Measurements from ENCODE around the gene BCO1.

The BCO1 gene

GRCh38 chr16:81242977-81243618 is 4.6 kb downstream of the BCO1 start (continued):
- TF ChIP-seq, protein P1, sequence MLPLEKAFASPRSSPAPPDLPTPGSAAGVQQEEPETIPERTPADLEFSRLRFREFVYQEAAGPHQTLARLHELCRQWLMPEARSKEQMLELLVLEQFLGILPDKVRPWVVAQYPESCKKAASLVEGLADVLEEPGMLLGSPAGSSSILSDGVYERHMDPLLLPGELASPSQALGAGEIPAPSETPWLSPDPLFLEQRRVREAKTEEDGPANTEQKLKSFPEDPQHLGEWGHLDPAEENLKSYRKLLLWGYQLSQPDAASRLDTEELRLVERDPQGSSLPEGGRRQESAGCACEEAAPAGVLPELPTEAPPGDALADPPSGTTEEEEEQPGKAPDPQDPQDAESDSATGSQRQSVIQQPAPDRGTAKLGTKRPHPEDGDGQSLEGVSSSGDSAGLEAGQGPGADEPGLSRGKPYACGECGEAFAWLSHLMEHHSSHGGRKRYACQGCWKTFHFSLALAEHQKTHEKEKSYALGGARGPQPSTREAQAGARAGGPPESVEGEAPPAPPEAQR (tag by site-specific recombination; IDR thresholded peaks at IDR 0.05) = no peak
- TF ChIP-seq PATZ1 (tag by site-specific recombination; IDR thresholded peaks at IDR 0.05) (no peak), ZBTB6 (tag by site-specific recombination; IDR thresholded peaks at IDR 0.05) (no peak), ZBTB7A (tag by site-specific recombination; IDR thresholded peaks at IDR 0.05; ENCODE audit: low read depth) (no peak), BCL11A (tag by site-specific recombination; IDR thresholded peaks at IDR 0.05; ENCODE audit: low read depth) (no peak), ZNF223 (tag by site-specific recombination; IDR thresholded peaks at IDR 0.05) (no peak)
- TF ChIP-seq, protein P2, sequence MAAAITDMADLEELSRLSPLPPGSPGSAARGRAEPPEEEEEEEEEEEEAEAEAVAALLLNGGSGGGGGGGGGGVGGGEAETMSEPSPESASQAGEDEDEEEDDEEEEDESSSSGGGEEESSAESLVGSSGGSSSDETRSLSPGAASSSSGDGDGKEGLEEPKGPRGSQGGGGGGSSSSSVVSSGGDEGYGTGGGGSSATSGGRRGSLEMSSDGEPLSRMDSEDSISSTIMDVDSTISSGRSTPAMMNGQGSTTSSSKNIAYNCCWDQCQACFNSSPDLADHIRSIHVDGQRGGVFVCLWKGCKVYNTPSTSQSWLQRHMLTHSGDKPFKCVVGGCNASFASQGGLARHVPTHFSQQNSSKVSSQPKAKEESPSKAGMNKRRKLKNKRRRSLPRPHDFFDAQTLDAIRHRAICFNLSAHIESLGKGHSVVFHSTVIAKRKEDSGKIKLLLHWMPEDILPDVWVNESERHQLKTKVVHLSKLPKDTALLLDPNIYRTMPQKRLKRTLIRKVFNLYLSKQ (tag by site-specific recombination; IDR thresholded peaks at IDR 0.05; ENCODE audit: borderline replicate concordance) = no peak

- no peak overlapping the region for H3K27ac ChIP-seq (ENCODE audit: extremely low read depth, low read depth, low read length)
- POLR2A ChIA-PET = no interaction called here
- H3K36me3 ChIP-seq (ENCODE audit: control insufficient read depth in 2 of 2, insufficient read depth in 1 of 2, low read length in 2 of 2) = no peaks in the 10 kb centered on the region
- TF ChIP-seq ZSCAN23 (tag by site-specific recombination; IDR thresholded peaks at IDR 0.05) = no peak
- no peak for TF ChIP-seq PBX3 (CRISPR knock-in tag; IDR thresholded peaks at IDR 0.05)
- no peak for TF ChIP-seq ZNF791 (tag by site-specific recombination; IDR thresholded peaks at IDR 0.05)
- TF ChIP-seq RBAK (tag by site-specific recombination; IDR thresholded peaks at IDR 0.05) = no peak
- no peak for TF ChIP-seq ZNF248 (tag by site-specific recombination; IDR thresholded peaks at IDR 0.05)
- no peak for TF ChIP-seq ZNF37A (tag by site-specific recombination; IDR thresholded peaks at IDR 0.05)
- no peak for TF ChIP-seq ZBTB7A (tag by site-specific recombination; IDR thresholded peaks at IDR 0.05; ENCODE audit: low read depth)
- no peak for TF ChIP-seq INSM2 (tag by site-specific recombination; IDR thresholded peaks at IDR 0.05)
- TF ChIP-seq ZNF777 (tag by site-specific recombination; IDR thresholded peaks at IDR 0.05; ENCODE audit: borderline replicate concordance) = no peak
- no peak for TF ChIP-seq ZNF174 (tag by site-specific recombination; IDR thresholded peaks at IDR 0.05)
- TF ChIP-seq YY1 (tag by site-specific recombination; IDR thresholded peaks at IDR 0.05) = no peak
- no peak for TF ChIP-seq ZNF10 (tag by site-specific recombination; IDR thresholded peaks at IDR 0.05)
- TF ChIP-seq ZNF214 (tag by site-specific recombination; IDR thresholded peaks at IDR 0.05; ENCODE audit: borderline replicate concordance) = no peak
- no peak for TF ChIP-seq ZSCAN30 (tag by site-specific recombination; IDR thresholded peaks at IDR 0.05)
- TF ChIP-seq ZNF184 (tag by site-specific recombination; IDR thresholded peaks at IDR 0.05) = no peak
- no peak for TF ChIP-seq ATF2 (tag by site-specific recombination; IDR thresholded peaks at IDR 0.05; ENCODE audit: low read depth)
- TF ChIP-seq ZNF843 (tag by site-specific recombination; IDR thresholded peaks at IDR 0.05) = no peak
- no peak overlapping the region for H3K4me3 ChIP-seq (ENCODE audit: low read depth, low read length)
- H3K9me3 ChIP-seq (ENCODE audit: control insufficient read depth, insufficient read depth, low read depth, low read length) = no peaks in the 10 kb centered on the region
- no peaks in the 10 kb centered on the region for H3K4me1 ChIP-seq (ENCODE audit: control insufficient read depth, insufficient read depth, low read length)
- CTCF ChIA-PET = interaction anchor here (2.4 kb wide), 1 partner anchor 17 kb away, joined by 8 read pairs; no protein-coding TSS in a partner anchor
These were observed 5.5 kb downstream of the BCO1 start for GRCh38 chr16:81243942-81244341.

All from HEK293 (cell line).